GM10266 (cell line): ENCODE data around the gene MUC2.

Experiments
- DNase-seq: peaks from one replicate; pipeline ENCODE4 v3.0.0; 2012; ENCODE audit errors: extremely low spot score
- TF ChIP-seq, protein P1 (sequence below): IDR thresholded peaks from 2 replicates; pipeline ENCODE4 v1.5.1; 2012; ENCODE audit warnings: mild to moderate bottlenecking, low read depth; ENCODE audit not compliant: control insufficient read depth, insufficient read depth; ENCODE audit errors: missing control alignments

Gene MUC2

DNA sequence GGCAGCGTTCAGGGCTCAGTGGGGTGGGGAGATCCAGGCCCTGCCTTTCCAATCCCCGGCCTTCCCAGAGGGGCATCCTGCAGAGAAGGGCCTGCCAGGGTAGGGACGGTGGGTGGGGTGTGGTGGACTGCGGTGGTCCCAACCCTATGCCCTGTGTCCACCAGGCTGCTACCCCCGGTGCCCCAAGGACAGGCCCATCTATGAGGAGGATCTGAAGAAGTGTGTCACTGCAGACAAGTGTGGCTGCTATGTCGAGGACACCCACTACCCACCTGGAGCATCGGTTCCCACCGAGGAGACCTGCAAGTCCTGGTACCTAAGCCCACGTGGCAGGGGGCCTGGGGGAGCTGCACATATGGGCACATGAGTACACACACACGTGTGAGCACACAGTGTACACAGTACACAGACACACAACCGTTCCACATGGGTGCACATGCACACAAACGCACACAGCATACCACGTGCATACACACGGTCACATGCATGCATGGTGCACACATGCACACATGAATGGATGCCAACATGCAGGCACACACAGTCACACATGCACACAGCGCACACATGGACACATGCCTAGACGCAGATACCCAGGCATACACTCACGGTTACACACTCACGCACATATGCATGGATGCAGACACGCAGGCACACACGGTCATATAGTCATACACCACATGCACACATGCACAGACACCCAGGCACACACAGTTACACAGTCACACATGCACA is 16.1 kb downstream of the MUC2 start:
- TF ChIP-seq, protein P1, sequence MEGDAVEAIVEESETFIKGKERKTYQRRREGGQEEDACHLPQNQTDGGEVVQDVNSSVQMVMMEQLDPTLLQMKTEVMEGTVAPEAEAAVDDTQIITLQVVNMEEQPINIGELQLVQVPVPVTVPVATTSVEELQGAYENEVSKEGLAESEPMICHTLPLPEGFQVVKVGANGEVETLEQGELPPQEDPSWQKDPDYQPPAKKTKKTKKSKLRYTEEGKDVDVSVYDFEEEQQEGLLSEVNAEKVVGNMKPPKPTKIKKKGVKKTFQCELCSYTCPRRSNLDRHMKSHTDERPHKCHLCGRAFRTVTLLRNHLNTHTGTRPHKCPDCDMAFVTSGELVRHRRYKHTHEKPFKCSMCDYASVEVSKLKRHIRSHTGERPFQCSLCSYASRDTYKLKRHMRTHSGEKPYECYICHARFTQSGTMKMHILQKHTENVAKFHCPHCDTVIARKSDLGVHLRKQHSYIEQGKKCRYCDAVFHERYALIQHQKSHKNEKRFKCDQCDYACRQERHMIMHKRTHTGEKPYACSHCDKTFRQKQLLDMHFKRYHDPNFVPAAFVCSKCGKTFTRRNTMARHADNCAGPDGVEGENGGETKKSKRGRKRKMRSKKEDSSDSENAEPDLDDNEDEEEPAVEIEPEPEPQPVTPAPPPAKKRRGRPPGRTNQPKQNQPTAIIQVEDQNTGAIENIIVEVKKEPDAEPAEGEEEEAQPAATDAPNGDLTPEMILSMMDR: no peak
- DNase-seq: no peak

DNA sequence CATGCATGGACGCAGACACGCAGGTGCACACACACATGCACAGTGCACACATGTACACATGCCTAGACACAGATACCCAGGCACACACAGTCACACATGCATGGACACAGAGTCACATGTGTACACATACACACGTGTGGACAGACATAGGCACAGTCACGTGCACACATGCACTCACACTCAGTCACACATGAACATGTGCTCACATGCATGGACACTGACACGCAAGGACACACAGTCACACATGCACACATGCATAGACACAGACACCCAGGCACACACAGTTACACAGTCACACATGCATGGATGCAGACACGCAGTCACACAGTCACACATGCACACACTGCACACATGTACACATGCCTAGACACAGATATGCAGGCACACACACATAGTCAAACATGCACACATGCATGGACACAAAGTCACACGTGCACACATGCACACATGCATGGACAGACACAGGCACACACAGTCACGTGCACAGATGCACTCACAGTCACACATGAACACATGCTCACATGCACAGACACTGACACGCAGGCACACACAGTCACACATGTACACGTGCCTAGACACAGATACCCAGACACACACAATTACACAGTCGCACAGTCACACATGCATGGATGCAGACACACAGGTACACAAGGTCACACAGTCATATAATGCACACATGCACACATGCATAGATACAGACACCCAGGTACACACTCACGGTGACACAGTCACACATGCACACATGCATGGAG is 16.8 kb downstream of the MUC2 start:
- no peak for DNase-seq
- TF ChIP-seq, protein P1: no peak

DNA sequence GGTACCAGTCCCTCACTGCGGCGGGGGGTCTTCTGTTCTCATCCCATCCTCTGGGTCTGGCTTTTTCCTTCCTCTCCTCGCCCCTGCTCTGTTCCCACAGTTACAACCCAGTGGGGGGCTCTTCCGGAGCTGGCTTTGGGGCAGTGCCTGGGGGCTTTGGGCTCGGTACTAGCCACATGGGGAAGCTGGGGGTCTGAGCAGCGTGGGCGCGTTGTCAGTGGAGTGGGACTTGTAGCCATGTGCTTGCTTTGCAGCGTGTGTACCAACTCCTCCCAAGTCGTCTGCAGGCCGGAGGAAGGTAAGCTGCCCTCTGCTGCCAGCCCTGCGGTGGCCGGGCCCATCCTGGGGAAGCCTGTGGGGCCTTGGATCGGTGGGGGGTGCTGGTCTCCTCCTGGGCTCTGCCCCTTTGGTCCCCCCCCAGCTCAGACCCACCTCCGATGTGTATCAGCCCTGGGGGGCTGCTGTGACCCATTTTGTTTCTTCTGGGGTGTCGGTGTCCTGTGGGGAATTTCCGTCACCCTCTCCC is 17.5 kb downstream of the MUC2 start:
- TF ChIP-seq, protein P1: no peak
- no peak for DNase-seq

GRCh38 chr11:1092919-1093318 is 18.2 kb downstream of the MUC2 start:
- TF ChIP-seq, protein P1: no peak
- no peak for DNase-seq

GRCh38 chr11:1099519-1100355 is 25.1 kb downstream of the MUC2 start:
- TF ChIP-seq, protein P1: no peak
- DNase-seq: no peak

DNA sequence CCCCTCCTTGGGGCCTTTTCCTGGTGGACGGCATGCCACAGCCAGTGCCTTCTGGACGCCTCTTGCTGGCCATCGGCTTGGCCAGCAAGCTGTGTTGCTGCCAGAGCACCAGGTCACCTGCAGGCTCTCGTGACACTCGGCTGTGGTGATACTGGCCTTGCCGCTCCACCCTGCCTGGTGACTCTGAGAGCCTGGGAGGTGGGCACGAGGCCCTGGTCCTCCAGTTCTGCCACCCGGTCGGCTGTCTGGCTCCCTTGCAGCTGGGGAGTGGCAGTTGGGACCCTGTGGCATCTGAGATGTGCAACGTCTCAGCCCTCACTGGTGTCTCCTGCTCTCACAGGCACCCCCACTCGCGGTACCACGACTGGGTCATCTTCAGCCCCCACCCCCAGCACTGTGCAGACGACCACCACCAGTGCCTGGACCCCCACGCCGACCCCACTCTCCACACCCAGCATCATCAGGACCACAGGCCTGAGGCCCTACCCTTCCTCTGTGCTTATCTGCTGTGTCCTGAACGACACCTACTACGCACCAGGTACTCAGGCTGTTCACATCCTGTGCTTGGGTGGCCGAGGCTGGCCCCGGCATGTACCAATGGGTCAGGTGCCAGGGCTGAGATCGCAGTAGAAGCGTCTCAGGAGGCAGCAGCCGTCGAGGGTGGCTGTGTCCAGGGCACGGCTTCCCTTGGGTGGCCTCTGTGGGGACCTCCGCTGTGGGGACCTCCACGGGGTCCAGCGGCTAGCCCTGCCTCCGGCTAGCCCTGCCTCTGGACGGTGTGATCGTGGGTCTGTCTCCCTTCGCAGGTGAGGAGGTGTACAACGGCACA is 26.0 kb downstream of the MUC2 start:
- TF ChIP-seq, protein P1: no peak
- DNase-seq: no peak
